ENCODE results near the gene PUS3.

Gene PUS3

DNA sequence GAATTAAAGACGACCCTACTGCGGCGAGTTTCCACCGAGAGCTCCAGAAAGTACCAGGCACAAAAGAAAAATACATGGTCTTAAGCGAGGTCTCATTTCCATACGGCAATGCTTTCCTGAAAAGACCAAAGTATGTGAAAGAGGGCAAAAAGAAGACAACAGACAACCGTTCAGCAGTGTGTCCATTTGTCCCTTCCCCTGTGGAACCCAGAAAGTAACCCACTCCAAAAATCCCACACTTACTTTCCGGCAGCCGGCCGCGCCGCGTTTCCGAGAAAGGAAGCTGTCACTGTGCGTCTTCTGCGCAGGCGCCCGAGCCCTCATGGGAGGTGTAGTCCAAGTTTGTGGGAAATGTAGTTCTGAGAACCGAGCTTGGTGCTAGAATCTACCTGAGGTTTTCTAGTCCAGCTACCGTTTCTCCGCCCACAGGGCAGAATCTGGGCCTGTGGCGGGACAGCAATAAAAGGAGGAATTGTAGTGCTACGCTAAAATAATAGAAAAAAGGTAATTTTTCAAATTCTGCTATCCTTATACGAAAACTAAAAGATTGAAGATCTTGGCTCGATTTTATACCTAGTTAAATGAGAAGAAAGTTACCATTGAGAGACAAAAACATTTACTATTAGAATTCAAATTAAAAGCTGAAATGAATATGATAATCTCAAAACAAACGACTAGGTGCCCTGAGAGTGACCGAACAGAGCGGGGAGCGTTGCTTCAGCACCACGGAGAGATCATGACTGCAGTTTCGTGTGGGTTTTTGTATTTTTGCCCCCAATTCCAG, at the start of gene PUS3:
TSS of gene PUS3 (minus strand) at position 280 of the 784 bp plus-strand sequence. CDS start 6,922 bp downstream, outside the sequence.
- FAIRE-seq: peak; percentile 96

GRCh38 chr11:125952559-125952958, 49.6 kb upstream of the PUS3 start:
- FAIRE-seq: peak; percentile 86

DNA sequence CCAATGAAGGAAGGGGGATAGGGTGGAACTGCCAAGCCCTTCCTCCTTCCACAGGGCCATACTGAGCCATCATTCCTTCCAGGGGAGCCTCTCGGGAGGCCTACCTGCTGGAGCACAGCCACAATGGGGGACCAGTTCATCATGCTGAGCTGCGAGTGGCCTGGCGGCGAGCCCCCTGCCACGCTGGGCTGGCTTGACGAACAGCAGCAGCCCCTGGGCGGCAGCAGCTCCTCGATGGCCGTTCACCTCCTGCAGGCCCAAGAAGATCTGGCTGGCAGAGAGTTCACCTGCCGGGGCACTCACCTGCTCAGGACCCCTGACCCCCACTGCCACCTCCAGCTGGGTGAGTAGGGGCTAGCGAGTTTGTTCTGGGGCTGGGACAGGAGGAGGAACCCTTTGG, 48.7 kb upstream of the PUS3 start:
- FAIRE-seq: no peak

DNA sequence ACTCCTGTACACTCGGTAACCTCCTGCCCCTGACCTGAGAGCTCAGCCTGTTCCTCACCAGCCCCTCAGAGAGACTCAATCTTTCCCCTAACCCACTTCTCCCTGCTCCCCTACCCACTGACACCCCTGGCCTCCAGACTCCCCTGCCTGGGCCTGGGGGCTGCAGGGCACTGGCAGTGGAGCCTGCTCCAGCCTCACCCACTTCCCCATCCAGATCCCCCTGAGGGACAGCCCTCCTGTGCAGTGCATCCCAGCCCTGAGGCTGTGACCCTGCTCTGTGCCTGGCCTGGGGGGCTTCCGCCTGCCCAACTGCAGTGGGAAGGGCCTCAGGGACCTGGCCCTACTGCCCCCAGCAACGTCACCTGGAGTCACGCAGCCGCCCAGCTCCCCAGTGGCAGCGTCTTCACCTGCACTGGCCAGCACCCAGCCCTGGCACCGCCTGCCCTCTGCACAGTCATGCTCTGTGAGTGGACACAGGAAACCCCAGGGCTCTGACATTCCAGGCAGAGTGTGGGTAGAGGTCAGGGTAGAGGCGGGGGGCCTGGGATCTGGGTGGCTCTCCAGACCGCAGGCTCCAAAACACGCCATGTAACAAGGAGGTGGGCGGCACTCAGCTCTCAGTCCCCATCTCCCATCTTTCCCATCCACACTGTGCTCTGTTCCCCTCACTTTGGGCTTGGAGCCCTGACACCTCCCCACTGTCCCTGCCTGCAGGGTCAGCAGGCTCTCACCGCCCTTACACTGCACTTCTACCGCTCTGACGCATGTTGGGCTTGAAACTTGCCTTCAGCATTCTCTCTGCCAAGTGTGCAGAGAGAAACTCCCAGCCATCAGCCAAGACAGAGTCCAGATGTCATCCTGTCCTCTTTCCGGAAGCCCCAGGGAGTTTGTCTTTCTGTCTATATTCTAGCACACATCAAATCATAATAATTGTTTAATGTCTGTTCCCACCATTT, 48.0 kb upstream of the PUS3 start:
- no peak for FAIRE-seq

DNA sequence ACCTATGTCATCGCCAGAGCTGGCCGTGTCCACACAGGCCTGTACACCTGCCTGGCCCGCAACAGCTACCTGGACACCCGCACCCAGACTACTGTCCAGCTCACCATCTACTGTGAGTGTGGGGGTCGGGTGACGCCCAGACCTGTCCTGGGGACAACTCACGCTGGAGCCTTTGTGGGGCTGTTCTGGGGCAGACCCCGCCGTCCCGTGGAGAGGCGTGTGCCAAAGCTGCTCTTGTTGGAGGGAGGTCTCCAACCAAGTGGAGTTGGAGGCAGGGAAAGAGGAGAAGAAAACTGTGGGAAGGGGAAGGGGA, 47.1 kb upstream of the PUS3 start:
- FAIRE-seq: no peak

DNA sequence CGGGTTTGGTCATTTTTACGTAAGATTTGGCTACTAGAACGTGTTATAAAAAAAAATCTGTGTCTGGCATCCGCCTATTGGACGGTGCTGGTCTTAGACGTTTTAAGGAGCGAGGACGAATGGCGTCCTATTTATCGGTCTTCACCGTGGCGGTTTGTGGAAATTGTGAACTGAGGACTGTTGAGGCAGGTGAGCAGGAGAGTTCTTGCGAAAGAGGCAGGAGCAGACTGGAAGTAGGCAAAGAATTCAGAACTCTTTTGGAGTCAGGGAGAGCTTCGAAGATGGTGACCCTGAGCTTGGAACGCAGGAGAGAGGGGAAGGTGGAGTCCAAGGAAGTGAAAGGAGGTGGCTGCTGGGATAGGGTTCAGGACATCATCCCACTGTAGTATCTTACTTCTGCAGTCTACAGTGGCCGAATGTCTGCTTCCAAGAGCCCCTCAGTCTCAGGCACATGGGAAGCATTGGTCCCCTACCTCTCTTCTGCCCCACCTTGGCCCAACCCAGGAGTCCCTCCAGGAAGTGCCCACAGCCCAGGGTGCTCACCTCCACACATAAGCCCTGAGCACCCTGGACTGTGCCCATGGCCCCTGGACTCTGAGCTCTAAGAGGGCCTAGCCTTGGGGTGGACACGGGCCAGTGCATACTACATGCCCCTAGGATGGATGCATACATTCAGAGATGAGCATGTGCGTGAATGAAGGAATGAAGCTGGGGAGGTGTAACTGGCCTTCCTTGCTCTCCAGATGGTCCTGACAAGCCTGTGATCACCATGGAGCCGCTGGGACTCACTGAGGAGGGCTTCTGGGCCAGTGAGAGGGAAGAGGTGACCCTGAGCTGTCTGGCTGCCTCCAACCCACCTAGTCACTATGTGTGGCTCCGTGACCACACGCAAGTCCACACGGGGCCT, 46.5 kb upstream of the PUS3 start:
- no peak for FAIRE-seq

GRCh38 chr11:125948278-125949051, 45.5 kb upstream of the PUS3 start:
- no peak for FAIRE-seq

- FAIRE-seq: no peak
Observed at GRCh38 chr11:125947419-125948277, 44.6 kb upstream of the PUS3 start.

DNA sequence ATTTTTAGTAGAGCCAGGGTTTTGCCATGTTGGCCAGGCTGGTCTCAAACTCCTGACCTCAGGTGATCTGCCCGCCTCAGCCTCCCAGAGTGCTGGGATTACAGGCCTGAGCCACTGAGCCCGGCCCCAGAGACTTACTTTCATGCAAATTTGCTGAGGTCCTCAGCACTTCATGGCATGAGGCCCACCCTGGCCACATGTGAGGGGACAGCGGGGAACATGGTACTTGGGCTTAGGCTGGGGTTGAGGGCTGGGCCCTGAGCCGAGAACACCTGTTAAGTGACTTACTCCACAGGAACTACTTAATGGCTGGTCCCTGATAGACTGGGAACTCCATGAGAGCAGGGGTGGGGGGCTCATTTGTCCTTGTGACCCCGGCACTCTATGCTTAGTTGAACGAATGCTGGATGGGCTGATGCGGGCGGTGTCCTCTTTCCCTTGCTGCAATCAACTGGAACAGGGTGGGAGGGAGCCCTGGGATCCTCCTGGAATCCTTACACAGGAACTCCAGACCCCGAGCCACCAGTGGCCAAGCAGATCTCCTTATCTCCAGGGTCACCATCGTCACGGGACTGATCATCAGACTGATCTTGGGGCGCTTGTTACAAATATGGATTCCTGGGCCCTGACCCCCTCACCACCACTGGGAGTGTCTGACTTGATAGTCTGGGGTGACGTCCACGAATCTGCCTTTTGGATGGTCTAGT, 43.9 kb upstream of the PUS3 start:
- no peak for FAIRE-seq

DNA sequence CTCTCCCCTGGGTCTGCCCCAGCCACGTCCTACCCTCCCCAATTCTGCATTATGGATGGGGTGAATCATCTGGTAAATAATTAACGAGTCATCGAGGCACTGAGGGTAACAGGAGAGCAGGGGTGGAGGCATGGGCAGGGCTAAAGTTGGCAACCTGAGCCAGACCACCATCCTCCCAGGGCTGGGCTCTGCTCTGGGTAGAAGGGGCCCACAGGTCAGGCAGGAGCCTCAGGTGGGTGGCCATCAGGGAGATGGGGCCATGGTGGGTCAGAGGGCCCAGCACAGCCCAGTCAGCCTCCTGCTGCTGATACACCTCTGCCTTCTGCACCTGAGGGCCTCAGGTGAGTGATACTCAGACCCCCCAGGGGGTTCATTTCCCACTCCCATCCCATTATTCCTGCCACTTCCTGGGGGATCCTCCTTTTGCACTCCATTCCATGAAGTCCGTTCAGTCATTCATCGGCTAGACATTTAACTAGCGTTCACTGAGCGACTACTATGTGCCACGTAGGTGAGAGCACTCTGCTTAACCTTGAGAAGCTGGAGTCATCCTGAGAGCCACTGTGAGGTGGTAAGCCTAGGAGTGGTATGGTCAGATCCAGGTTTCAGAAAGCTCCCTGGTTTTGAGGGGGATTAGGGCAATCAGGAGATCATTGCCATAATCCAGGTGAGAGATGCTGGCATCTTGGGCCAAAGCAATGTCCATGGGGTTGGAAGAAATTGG, 43.0 kb upstream of the PUS3 start, which contains the start of gene VSIG10L2:
TSS of gene VSIG10L2 (plus strand) at position 248 of the 724 bp plus-strand sequence. CDS start at position 260, 12 bp downstream.
- FAIRE-seq: no peak

- FAIRE-seq: no peak
Observed at GRCh38 chr11:125945011-125945796, 42.2 kb upstream of the PUS3 start.

DNA sequence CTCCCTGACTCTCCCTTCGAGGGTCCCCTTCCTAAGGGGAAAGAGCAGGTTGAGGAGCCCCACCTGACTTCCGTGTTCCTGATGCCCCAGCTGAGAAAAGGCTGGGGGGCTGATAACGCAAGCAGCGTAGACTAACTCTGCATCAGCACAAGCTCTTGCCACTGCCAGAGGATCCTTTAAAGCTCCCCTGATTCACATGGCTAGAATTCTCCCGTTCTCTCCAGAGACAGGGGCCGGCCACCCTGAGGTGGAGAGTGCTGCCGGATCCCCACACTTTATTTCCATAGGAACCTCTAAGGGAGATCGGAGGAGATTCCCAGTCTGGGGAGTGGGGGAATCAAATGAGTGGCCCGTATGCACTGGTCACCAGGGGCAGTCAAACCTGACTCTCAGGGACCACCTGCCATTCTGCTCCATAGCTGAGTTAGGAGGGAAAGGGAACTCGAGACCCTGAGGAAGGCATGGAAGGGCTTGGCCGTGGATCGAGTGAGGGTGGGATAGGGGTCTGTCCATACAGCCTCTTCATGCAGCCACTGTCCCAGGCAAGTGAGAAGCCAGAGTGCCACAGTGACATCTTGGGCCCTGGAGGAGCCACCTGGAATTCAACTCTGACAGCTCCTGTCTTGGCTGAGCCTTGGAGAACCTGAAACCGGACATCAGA, 41.5 kb upstream of the PUS3 start:
- no peak for FAIRE-seq

- no peak for FAIRE-seq
Observed at GRCh38 chr11:125943661-125944349, 40.8 kb upstream of the PUS3 start.

- no peak for FAIRE-seq
Observed at GRCh38 chr11:125942771-125943428, 39.9 kb upstream of the PUS3 start.

- no peak for FAIRE-seq
Observed at GRCh38 chr11:125941619-125942611, 38.9 kb upstream of the PUS3 start.

DNA sequence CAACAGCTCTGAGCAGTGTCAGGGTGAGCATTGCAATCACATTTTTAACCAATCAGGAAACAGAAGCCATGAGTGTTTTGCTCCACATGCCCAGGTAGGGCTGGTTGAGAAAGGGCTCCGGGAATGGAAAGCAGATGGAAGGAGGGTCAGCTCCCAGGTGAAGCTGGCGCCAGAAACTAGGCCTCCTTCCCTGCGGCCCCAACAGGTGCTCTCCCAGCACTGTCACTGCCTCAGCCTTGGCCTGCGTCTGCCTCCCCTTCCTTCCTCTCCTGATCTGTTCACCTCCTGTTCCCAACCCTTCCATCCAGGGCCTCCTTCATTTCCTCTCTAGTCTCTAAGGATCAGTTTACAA, 38.2 kb upstream of the PUS3 start:
- no peak for FAIRE-seq
